ENCODE results near the gene TESMIN.

TESMIN gene

DNA sequence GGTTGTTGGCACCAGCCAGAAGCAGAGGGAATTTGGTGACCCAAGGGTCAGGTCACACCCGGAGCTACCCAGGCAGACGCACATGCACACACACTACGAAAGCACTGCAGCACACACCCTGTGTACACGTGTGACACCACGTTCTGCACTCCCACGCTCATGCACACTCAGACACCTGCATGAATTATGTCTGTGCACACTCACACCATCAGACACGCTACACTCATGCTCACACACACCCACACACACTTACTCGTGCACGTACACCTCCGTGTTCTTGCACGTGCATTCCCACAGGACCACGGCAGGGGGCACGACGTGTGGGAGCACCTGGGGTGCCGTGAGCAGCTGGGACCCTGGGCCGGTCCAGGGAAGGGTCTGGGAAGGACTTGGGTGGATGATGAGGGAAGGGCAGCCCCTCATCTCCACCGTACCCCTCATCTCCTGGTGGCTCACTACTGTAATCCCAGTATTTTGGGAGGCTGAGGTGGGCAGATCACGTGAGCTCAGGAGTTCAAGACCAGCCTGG lies 87.8 kb downstream of the TESMIN start:
- no peak for TF ChIP-seq EGR1 (IDR thresholded peaks at IDR 0.05)
- no peak for TF ChIP-seq CEBPB (IDR thresholded peaks at IDR 0.05)
- TF ChIP-seq, protein P1, sequence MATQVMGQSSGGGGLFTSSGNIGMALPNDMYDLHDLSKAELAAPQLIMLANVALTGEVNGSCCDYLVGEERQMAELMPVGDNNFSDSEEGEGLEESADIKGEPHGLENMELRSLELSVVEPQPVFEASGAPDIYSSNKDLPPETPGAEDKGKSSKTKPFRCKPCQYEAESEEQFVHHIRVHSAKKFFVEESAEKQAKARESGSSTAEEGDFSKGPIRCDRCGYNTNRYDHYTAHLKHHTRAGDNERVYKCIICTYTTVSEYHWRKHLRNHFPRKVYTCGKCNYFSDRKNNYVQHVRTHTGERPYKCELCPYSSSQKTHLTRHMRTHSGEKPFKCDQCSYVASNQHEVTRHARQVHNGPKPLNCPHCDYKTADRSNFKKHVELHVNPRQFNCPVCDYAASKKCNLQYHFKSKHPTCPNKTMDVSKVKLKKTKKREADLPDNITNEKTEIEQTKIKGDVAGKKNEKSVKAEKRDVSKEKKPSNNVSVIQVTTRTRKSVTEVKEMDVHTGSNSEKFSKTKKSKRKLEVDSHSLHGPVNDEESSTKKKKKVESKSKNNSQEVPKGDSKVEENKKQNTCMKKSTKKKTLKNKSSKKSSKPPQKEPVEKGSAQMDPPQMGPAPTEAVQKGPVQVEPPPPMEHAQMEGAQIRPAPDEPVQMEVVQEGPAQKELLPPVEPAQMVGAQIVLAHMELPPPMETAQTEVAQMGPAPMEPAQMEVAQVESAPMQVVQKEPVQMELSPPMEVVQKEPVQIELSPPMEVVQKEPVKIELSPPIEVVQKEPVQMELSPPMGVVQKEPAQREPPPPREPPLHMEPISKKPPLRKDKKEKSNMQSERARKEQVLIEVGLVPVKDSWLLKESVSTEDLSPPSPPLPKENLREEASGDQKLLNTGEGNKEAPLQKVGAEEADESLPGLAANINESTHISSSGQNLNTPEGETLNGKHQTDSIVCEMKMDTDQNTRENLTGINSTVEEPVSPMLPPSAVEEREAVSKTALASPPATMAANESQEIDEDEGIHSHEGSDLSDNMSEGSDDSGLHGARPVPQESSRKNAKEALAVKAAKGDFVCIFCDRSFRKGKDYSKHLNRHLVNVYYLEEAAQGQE (IDR thresholded peaks at IDR 0.05; ENCODE audit: low read depth): no peak
- TF ChIP-seq EP300 (IDR thresholded peaks at IDR 0.05; ENCODE audit: borderline replicate concordance): no peak
- TF ChIP-seq TCF12 (IDR thresholded peaks at IDR 0.05; ENCODE audit: low read depth): no peak
- TF ChIP-seq, protein P2, sequence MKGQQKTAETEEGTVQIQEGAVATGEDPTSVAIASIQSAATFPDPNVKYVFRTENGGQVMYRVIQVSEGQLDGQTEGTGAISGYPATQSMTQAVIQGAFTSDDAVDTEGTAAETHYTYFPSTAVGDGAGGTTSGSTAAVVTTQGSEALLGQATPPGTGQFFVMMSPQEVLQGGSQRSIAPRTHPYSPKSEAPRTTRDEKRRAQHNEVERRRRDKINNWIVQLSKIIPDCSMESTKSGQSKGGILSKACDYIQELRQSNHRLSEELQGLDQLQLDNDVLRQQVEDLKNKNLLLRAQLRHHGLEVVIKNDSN (IDR thresholded peaks at IDR 0.05): no peak
- no peak for TF ChIP-seq YY1 (IDR thresholded peaks at IDR 0.05; ENCODE audit: low read depth)
- TF ChIP-seq FOXM1 (IDR thresholded peaks at IDR 0.05; ENCODE audit: borderline replicate concordance, low read depth): no peak
- TF ChIP-seq TEAD4 (IDR thresholded peaks at IDR 0.05): no peak
- no peak for TF ChIP-seq CREB1 (IDR thresholded peaks at IDR 0.05; ENCODE audit: low read depth)
- TF ChIP-seq TAF1 (IDR thresholded peaks at IDR 0.05; ENCODE audit: low read depth): no peak
- TF ChIP-seq RAD21 (IDR thresholded peaks at IDR 0.05; ENCODE audit: low read depth): no peak

DNA sequence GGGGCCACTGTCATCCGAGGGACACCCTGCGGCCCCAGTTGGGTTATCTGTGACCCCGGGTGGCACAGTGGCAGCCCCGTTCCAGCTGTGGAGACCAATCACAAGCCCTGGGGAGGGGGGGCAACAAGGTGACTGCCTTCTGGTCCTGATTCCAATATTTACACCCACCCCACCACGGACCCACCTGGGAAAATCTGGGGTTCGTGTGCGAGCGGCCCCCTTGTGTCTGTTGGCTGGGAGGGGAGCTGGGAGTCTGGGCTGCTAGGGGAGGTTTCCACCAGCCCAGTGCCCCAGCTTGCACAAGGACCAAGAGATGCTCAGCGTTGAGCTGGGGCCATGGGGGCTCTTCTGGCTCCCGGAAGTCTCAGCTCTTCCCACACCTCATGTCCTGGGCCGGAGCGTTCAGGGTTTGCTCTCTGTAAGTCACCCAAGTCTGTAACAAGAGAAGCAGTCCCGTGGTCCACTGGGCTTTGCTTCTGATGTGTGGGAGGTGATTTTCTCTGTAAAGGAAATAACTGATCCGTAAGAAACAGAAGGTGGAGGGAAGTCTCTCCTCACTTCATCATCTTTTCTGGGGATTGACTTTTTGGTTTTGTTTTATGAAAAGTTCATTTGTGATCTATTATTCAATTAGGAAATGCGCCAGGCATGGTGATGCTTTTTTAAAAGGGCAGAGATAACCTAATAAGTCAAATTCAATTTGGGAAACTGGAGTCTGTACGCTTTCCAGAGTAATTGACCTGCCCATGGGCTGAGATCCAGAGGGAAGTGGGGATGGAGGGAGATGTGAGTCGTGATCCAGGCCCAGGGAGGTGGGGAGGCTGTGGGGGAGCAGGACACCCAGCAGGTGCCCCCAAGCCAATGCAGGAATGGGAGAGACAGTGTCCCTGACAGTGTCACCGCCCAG lies 89.4 kb downstream of the TESMIN start:
- TF ChIP-seq TAF1 (IDR thresholded peaks at IDR 0.05; ENCODE audit: low read depth): no peak
- no peak for TF ChIP-seq CEBPB (IDR thresholded peaks at IDR 0.05)
- TF ChIP-seq, protein P2 (IDR thresholded peaks at IDR 0.05): no peak
- TF ChIP-seq, protein P1 (IDR thresholded peaks at IDR 0.05; ENCODE audit: low read depth): no peak
- no peak for TF ChIP-seq ZBTB7A (IDR thresholded peaks at IDR 0.05; ENCODE audit: low read depth)
- TF ChIP-seq NFIC (IDR thresholded peaks at IDR 0.05): no peak
- no peak for TF ChIP-seq TCF12 (IDR thresholded peaks at IDR 0.05; ENCODE audit: low read depth)
- TF ChIP-seq EGR1 (IDR thresholded peaks at IDR 0.05): no peak
- no peak for TF ChIP-seq TEAD4 (IDR thresholded peaks at IDR 0.05)
- TF ChIP-seq, protein P3, sequence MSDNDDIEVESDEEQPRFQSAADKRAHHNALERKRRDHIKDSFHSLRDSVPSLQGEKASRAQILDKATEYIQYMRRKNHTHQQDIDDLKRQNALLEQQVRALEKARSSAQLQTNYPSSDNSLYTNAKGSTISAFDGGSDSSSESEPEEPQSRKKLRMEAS (IDR thresholded peaks at IDR 0.05): no peak
- no peak for TF ChIP-seq EP300 (IDR thresholded peaks at IDR 0.05; ENCODE audit: borderline replicate concordance)
- no peak for TF ChIP-seq CREB1 (IDR thresholded peaks at IDR 0.05; ENCODE audit: low read depth)
- no peak for TF ChIP-seq RAD21 (IDR thresholded peaks at IDR 0.05; ENCODE audit: low read depth)
- no peak for TF ChIP-seq FOXM1 (IDR thresholded peaks at IDR 0.05; ENCODE audit: borderline replicate concordance, low read depth)
- no peak for TF ChIP-seq YY1 (IDR thresholded peaks at IDR 0.05; ENCODE audit: low read depth)

DNA sequence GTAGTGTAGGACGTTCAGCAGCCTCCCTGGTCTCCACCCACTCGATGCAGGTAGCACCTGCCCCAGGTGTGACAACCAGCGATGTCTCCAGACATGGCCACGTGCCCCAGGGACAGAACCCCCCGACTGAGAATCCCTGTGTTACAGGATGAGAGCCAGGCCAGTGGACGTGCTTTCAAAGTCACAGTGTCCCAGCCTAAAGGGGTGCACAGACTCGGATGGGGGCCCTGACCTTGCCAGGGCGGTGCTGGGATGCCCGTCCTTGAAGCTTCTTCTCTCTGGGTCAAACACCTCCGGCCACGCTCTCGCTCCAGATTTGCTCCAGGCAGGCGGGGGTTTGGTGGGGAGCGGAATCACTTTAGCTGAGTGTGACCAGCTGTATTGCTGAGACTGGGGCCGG lies 90.3 kb downstream of the TESMIN start:
- no peak for TF ChIP-seq TAF1 (IDR thresholded peaks at IDR 0.05; ENCODE audit: low read depth)
- no peak for TF ChIP-seq EGR1 (IDR thresholded peaks at IDR 0.05)
- TF ChIP-seq FOXM1 (IDR thresholded peaks at IDR 0.05; ENCODE audit: borderline replicate concordance, low read depth): no peak
- no peak for TF ChIP-seq RAD21 (IDR thresholded peaks at IDR 0.05; ENCODE audit: low read depth)
- no peak for TF ChIP-seq CREB1 (IDR thresholded peaks at IDR 0.05; ENCODE audit: low read depth)
- TF ChIP-seq TCF12 (IDR thresholded peaks at IDR 0.05; ENCODE audit: low read depth): no peak
- no peak for TF ChIP-seq CEBPB (IDR thresholded peaks at IDR 0.05)
- no peak for TF ChIP-seq EP300 (IDR thresholded peaks at IDR 0.05; ENCODE audit: borderline replicate concordance)

DNA sequence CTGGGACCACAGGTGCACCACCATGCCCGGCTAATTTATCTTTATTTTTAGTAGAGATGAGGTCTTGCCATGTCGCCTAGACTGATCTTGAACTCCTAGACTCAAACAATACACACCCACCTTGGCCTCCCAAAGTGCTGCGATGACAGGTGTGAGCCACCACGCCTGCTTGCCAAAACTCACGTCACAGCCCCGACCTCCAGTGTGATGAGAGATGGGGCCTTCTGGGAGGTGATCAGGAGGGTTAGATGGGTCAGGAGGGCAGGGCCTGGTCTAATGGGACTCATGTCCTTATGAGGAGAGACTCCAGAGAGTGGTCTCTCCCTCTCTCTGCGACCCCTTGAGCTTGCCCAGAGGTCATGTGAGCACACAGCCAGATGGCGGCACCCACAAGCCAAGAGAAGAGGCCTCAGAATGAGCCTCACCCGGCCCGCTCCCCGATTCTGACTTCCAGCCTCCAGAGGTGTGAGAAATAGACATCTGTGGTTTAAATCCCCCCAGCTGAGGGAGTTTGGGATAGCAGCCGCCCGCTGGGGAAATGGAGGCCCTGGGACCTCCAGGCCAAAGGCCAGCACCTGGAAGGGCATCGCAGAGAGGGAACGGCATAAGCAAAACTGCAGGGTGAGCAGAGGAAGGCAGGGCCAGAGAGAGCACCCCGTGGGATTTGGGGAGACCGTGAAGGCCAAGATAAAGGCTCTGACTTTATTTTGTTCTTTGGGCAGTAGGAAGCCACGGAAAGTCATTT lies 91.1 kb downstream of the TESMIN start:
- TF ChIP-seq, protein P1 (IDR thresholded peaks at IDR 0.05; ENCODE audit: low read depth): no peak
- TF ChIP-seq TAF1 (IDR thresholded peaks at IDR 0.05; ENCODE audit: low read depth): no peak
- TF ChIP-seq EP300 (IDR thresholded peaks at IDR 0.05; ENCODE audit: borderline replicate concordance): no peak

Measured in Ishikawa (cell line).